OCI-LY3 (cell line): Measurements from ENCODE around the gene SLC4A5.

ENCODE experiments used
- CTCF ChIP-seq: fragments of 200-600, 300-600 bp; sonication (generic); IDR thresholded peaks from 2 replicates; pipeline ENCODE4 v1.5.1; 2014; ENCODE audit warnings: antibody characterized with exemption, low read length, low read depth
- EZH2phosphoT487 ChIP-seq: fragments of 200-600 bp; shearing (Covaris generic); IDR thresholded peaks from 2 replicates; pipeline ENCODE4 v1.6.1; 2018; ENCODE audit warnings: antibody characterized with exemption, mixed run types, low read depth

- no peak for TF ChIP-seq CTCF
- no peak for TF ChIP-seq EZH2phosphoT487
These were observed at the start of gene SLC4A5 for GRCh38 chr2:74343316-74343715.
